ENCODE data around the gene ALOX12. TPM values are rescaled to one million over a fixed set of nuclear protein-coding genes. Genes with fewer than 3 reads are reported as not detected.

Gene ALOX12
- total RNA-seq, 1 donor from 2014 or later = not detected

GRCh38 chr17:7029659-7030058, 33.8 kb downstream of the ALOX12 start:
- Mint-ChIP-seq H3K36me3 (ENCODE audit: unreplicated experiment) (no peaks in the 10 kb centered on the region), H3K27me3 (ENCODE audit: unreplicated experiment) (no peaks in the 10 kb centered on the region), H3K27ac (ENCODE audit: unreplicated experiment) (no peak overlapping the region), H3K4me3 (ENCODE audit: unreplicated experiment) (no peak overlapping the region), H3K9me3 (ENCODE audit: unreplicated experiment) (no peaks in the 10 kb centered on the region), H3K4me1 (ENCODE audit: low read depth, unreplicated experiment) (no peaks in the 10 kb centered on the region)
- TF ChIP-seq CTCF (IDR thresholded peaks at IDR 0.05; ENCODE audit: partially characterized antibody, unreplicated experiment) = no peak
- no peak for DNase-seq

- TF ChIP-seq CTCF (IDR thresholded peaks at IDR 0.05; ENCODE audit: partially characterized antibody, unreplicated experiment) = no peak
- Mint-ChIP-seq H3K9me3 (ENCODE audit: unreplicated experiment) (peaks cover 3% of the 10 kb centered on the region), H3K4me3 (ENCODE audit: unreplicated experiment) (peak overlapping the region; percentile 97), H3K27me3 (ENCODE audit: unreplicated experiment) (peaks cover 7% of the 10 kb centered on the region), H3K36me3 (ENCODE audit: unreplicated experiment) (no peaks in the 10 kb centered on the region), H3K4me1 (ENCODE audit: low read depth, unreplicated experiment) (no peaks in the 10 kb centered on the region), H3K27ac (ENCODE audit: unreplicated experiment) (peak overlapping the region; percentile 55)
- DNase-seq = no peak
Observed at GRCh38 chr17:7034955-7035590, 39.2 kb downstream of the ALOX12 start.

- H3K4me3 Mint-ChIP-seq (ENCODE audit: unreplicated experiment) = peak within 1 kb of the TSS; percentile 97
- no peak for TF ChIP-seq CTCF (IDR thresholded peaks at IDR 0.05; ENCODE audit: partially characterized antibody, unreplicated experiment)
- H3K27me3 Mint-ChIP-seq (ENCODE audit: unreplicated experiment) = peaks cover 7% of the 10 kb centered on the region
- DNase-seq = peak; percentile 92
- H3K36me3 Mint-ChIP-seq (ENCODE audit: unreplicated experiment) = no peaks in the 10 kb centered on the region
- H3K27ac Mint-ChIP-seq (ENCODE audit: unreplicated experiment) = peak within 1 kb of the TSS; percentile 59
- no peaks in the 10 kb centered on the region for H3K4me1 Mint-ChIP-seq (ENCODE audit: low read depth, unreplicated experiment)
- peaks cover 3% of the 10 kb centered on the region for H3K9me3 Mint-ChIP-seq (ENCODE audit: unreplicated experiment)
Observed at GRCh38 chr17:7035591-7036368, 39.9 kb downstream of the ALOX12 start, which contains the start of gene SLC16A13. SLC16A13 (plus strand) TSS chr17:7036015; CDS start chr17:7036383, 368 bp downstream.

- TF ChIP-seq CTCF (IDR thresholded peaks at IDR 0.05; ENCODE audit: partially characterized antibody, unreplicated experiment) = no peak
- peaks cover 18% of the 10 kb centered on the region for H3K27me3 Mint-ChIP-seq (ENCODE audit: unreplicated experiment)
- H3K36me3 Mint-ChIP-seq (ENCODE audit: unreplicated experiment) = no peaks in the 10 kb centered on the region
- no peaks in the 10 kb centered on the region for H3K4me1 Mint-ChIP-seq (ENCODE audit: low read depth, unreplicated experiment)
- H3K4me3 Mint-ChIP-seq (ENCODE audit: unreplicated experiment) = peak overlapping the region; percentile 18
- no peak overlapping the region for H3K27ac Mint-ChIP-seq (ENCODE audit: unreplicated experiment)
- DNase-seq = no peak
- peaks cover 5% of the 10 kb centered on the region for H3K9me3 Mint-ChIP-seq (ENCODE audit: unreplicated experiment)
Observed at GRCh38 chr17:7038025-7038862, 42.4 kb downstream of the ALOX12 start.
